ENCODE data around the gene RPLP2.

Gene RPLP2

GRCh38 chr11:853682-854448 lies 44.1 kb downstream of the RPLP2 start:
- DNase-seq, result no peak
- no peak for TF ChIP-seq CTCF (IDR thresholded peaks at IDR 0.05)
- Histone ChIP-seq H3K4me3 (no peak overlapping the region), H3K4me1 (peaks cover 0 to 34% (median 22%) of the 10 kb centered on the region in 4 donors), H3K9me3 (no peaks in the 10 kb centered on the region), H3K36me3 (peaks cover 0 to 27% (median 3%) of the 10 kb centered on the region in 3 donors), H3K27ac (no peak overlapping the region), H3K27me3 (peaks cover 0 to 7% of the 10 kb centered on the region in 2 donors)
- intact Hi-C loops (cut with DNase I; ENCODE audit: low total_unique reads), result no loop called here

- H3K9me3 ChIP-seq, result no peaks in the 10 kb centered on the region
- H3K36me3 ChIP-seq, result peaks cover 0 to 27% (median 3%) of the 10 kb centered on the region in 3 donors
- no peak overlapping the region for H3K27ac ChIP-seq
- H3K4me3 ChIP-seq, result no peak overlapping the region
- no peak for DNase-seq
- intact Hi-C loops (cut with DNase I; ENCODE audit: low total_unique reads), result no loop called here
- TF ChIP-seq CTCF (IDR thresholded peaks at IDR 0.05), result no peak
- H3K27me3 ChIP-seq, result peaks cover 0 to 3% of the 10 kb centered on the region in 2 donors
- H3K4me1 ChIP-seq, result peaks cover 0 to 34% (median 20%) of the 10 kb centered on the region in 4 donors
Measured at GRCh38 chr11:854601-855329, 45.0 kb downstream of the RPLP2 start.

GRCh38 chr11:855330-855674 lies 45.5 kb downstream of the RPLP2 start:
- H3K4me1 ChIP-seq, result peaks cover 0 to 35% (median 19%) of the 10 kb centered on the region in 4 donors
- no peaks in the 10 kb centered on the region for H3K27me3 ChIP-seq
- no peak for TF ChIP-seq CTCF (IDR thresholded peaks at IDR 0.05)
- DNase-seq, result no peak
- no peaks in the 10 kb centered on the region for H3K9me3 ChIP-seq
- no peak overlapping the region for H3K4me3 ChIP-seq
- no peak overlapping the region for H3K27ac ChIP-seq
- peaks cover 0 to 27% (median 3%) of the 10 kb centered on the region in 3 donors for H3K36me3 ChIP-seq
- intact Hi-C loops (cut with DNase I; ENCODE audit: low total_unique reads), result no loop called here

GRCh38 chr11:855796-856195 lies 46.0 kb downstream of the RPLP2 start:
- DNase-seq, result no peak
- Histone ChIP-seq H3K27ac (no peak overlapping the region), H3K36me3 (peaks cover 0 to 27% (median 3%) of the 10 kb centered on the region in 3 donors), H3K9me3 (no peaks in the 10 kb centered on the region), H3K4me1 (peaks cover 0 to 31% (median 14%) of the 10 kb centered on the region in 4 donors), H3K27me3 (no peaks in the 10 kb centered on the region), H3K4me3 (no peak overlapping the region)
- intact Hi-C loops (cut with DNase I; ENCODE audit: low total_unique reads), result no loop called here
- no peak for TF ChIP-seq CTCF (IDR thresholded peaks at IDR 0.05)

GRCh38 chr11:856397-856796 lies 46.6 kb downstream of the RPLP2 start:
- H3K9me3 ChIP-seq, result no peaks in the 10 kb centered on the region
- peaks cover 0 to 29% (median 11%) of the 10 kb centered on the region in 4 donors for H3K4me1 ChIP-seq
- H3K27me3 ChIP-seq, result no peaks in the 10 kb centered on the region
- H3K27ac ChIP-seq, result no peak overlapping the region
- no peak for TF ChIP-seq CTCF (IDR thresholded peaks at IDR 0.05)
- intact Hi-C loops (cut with DNase I; ENCODE audit: low total_unique reads), result no loop called here
- H3K4me3 ChIP-seq, result no peak overlapping the region
- DNase-seq, result no peak
- H3K36me3 ChIP-seq, result peaks cover 0 to 27% (median 3%) of the 10 kb centered on the region in 3 donors

Data from tibial artery (tissue), 4 donors.